ES-I3 (cell line): ENCODE data around the gene IBA57.

Source experiments
- H3K36me3 ChIP-seq: 2 replicates; pipeline ENCODE4 v1.6.1; 2013; ENCODE audit warnings: mild to moderate bottlenecking, low read length, control low read depth, moderate library complexity; ENCODE audit not compliant: insufficient read depth
- H3K4me1 ChIP-seq: 2 replicates; pipeline ENCODE4 v1.6.1; 2013; ENCODE audit warnings: mild to moderate bottlenecking, control low read depth, low read length; ENCODE audit not compliant: insufficient read depth
- H3K9ac ChIP-seq: 2 replicates; pipeline ENCODE4 v1.6.1; 2013; ENCODE audit warnings: low read depth, mild to moderate bottlenecking, low read length, moderate library complexity
- H3K9me3 ChIP-seq: 2 replicates; pipeline ENCODE4 v1.6.1; 2013; ENCODE audit warnings: mild to moderate bottlenecking, low read length, moderate library complexity; ENCODE audit not compliant: control insufficient read depth, insufficient read depth

IBA57 gene

GRCh38 chr1:228165372-228166169 is at the start of gene IBA57:
Gene IBA57, plus strand, starts transcription at chr1:228165804. Its CDS starts 13 bp downstream, at chr1:228165817.
- Histone ChIP-seq H3K4me1 (peaks cover 15% of the 10 kb centered on the region; the same call in 1 of the 2 replicates), H3K9ac (peak within 1 kb of the TSS; percentile 80), H3K36me3 (no peaks in the 10 kb centered on the region), H3K9me3 (no peaks in the 10 kb centered on the region)

GRCh38 chr1:228117335-228117734 is 48.3 kb upstream of the IBA57 start:
- H3K9ac ChIP-seq, result no peak overlapping the region
- no peaks in the 10 kb centered on the region; the same call in 1 of the 2 replicates for H3K36me3 ChIP-seq
- H3K4me1 ChIP-seq, result no peaks in the 10 kb centered on the region
- peaks cover 18% of the 10 kb centered on the region for H3K9me3 ChIP-seq

GRCh38 chr1:228118040-228118439 is 47.6 kb upstream of the IBA57 start:
- peaks cover 18% of the 10 kb centered on the region for H3K9me3 ChIP-seq
- no peaks in the 10 kb centered on the region; the same call in 1 of the 2 replicates for H3K36me3 ChIP-seq
- H3K9ac ChIP-seq, result no peak overlapping the region
- H3K4me1 ChIP-seq, result no peaks in the 10 kb centered on the region

- Histone ChIP-seq H3K4me1 (no peaks in the 10 kb centered on the region), H3K9me3 (peaks cover 18% of the 10 kb centered on the region), H3K9ac (no peak overlapping the region), H3K36me3 (no peaks in the 10 kb centered on the region)
Measured at GRCh38 chr1:228120351-228120750, 45.3 kb upstream of the IBA57 start.

DNA sequence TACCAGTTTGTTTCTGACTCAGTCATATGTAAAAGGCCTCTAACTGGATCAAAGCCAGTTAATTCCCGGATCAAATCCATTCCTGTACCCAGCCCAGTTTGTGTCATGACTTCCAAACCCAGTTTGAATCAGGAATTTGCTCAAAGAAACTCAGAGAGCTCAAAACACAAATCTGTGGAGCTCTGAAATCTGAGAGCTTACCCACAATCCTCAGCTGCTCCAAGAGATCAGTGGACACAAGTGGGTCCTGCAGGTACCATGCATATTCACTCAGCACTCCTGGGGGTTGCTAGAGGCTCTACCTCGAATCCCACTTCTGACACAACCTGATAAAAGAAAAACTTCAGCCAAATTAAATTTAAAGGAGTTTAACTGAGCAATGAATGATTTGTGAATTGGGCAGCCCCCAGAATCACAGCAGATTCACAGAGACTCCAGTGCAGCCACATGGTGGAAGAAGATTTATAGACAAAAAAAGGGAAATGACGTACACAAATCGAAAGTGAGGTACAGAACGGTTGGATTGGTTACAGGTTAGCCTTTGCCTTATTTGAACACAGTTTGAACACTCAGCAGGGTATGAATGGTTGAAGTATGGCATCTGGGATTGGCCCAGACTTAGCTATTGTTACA is 44.6 kb upstream of the IBA57 start:
- no peak overlapping the region for H3K9ac ChIP-seq
- H3K36me3 ChIP-seq, result no peaks in the 10 kb centered on the region
- peaks cover 18% of the 10 kb centered on the region for H3K9me3 ChIP-seq
- H3K4me1 ChIP-seq, result no peaks in the 10 kb centered on the region

DNA sequence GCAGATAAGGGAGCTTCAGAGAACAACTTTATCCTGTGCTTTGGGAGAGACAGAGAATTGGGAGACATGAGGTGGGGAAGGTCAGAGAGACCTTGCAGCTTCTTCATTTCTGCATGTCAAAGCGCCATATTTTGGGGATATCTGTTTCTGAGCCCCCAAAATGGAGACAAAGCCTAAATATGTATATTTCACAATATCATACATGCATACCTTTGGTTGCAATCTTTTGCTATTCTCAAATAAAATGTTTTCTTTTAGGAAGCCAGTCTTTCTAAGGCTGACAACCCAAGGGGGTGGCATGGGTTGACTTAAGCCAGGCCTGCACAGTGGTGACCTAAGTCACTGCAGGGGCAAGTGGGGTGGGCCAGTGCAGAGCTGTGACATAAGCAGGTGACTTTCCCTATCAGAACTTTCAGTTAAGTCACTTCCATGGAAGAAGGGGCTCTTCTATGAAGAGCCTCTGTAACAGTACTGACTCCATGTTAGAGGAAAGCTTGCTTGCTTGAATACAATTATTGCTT is 42.6 kb upstream of the IBA57 start:
- Histone ChIP-seq H3K4me1 (no peaks in the 10 kb centered on the region), H3K9ac (no peak overlapping the region), H3K9me3 (peaks cover 12% of the 10 kb centered on the region; the same call in 1 of the 2 replicates), H3K36me3 (no peaks in the 10 kb centered on the region)

DNA sequence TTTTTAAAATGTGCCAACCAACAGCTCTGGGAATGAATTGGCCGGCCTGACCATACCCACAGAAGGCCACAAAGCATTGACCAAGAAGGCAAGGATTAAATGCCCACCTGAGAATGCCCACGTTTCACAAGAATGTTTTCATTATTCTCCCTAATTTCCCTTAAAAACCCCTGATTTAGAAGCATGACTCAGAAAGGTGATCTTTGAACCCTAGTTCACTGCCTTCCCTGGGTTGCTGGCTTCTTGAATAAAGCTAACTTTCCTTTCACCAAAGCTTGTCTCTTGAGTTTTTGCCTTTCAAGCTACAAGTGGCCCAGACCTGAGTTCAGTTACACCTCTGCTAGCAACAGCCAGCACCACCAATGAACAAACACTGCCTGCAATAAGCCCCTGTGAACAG is 42.1 kb upstream of the IBA57 start:
- H3K4me1 ChIP-seq, result no peaks in the 10 kb centered on the region
- no peak overlapping the region for H3K9ac ChIP-seq
- peaks cover 7% of the 10 kb centered on the region; the same call in 1 of the 2 replicates for H3K9me3 ChIP-seq
- H3K36me3 ChIP-seq, result no peaks in the 10 kb centered on the region

- no peak overlapping the region for H3K9ac ChIP-seq
- H3K9me3 ChIP-seq, result no peaks in the 10 kb centered on the region
- no peaks in the 10 kb centered on the region for H3K36me3 ChIP-seq
Measured at GRCh38 chr1:228125185-228125584, 40.4 kb upstream of the IBA57 start.

DNA sequence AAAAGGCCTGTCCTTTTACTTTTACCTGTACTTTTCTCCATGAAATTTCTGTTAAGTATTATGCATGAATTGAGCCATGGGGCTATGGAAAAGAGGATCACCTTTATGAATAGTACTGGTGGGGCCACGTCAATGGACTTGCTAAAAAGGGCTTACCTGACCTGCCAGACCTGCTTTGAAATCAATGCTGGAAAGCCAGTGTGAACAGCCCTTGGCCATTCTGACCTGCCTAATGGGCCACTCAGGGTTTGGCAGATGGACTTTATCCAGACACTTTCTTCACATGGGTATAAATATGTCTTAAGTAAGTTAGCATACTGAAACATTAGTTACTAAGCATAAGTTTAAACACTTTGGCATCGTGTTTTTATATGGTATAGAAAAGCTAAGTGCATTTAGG is 33.8 kb upstream of the IBA57 start:
- Histone ChIP-seq H3K9ac (no peak overlapping the region), H3K4me1 (no peaks in the 10 kb centered on the region), H3K9me3 (no peaks in the 10 kb centered on the region), H3K36me3 (no peaks in the 10 kb centered on the region)

More at GRCh38 chr1:228125185-228125584, 40.4 kb upstream of the IBA57 start:
- H3K4me1 ChIP-seq, result no peaks in the 10 kb centered on the region

DNA sequence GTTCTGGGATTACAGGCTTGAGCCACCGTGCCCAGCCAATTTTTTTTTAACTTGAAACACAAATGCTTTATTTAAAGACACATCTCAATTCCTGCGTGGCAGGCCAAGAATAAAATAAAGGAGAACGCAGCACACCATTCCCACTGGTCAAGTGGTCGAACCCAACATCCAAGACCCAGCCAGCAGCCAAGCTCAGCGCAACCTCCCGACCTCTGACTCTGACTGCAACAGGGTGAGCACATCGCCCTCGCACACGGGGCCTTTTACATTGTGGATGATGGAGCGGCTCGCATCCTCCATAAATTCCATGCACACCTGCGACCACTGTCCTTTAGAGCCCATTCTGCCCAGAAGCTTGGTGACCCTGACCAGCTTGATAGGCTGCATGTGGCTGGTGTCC is 31.0 kb upstream of the IBA57 start:
- no peaks in the 10 kb centered on the region for H3K36me3 ChIP-seq
- H3K9ac ChIP-seq, result no peak overlapping the region
- no peaks in the 10 kb centered on the region for H3K9me3 ChIP-seq
- no peaks in the 10 kb centered on the region for H3K4me1 ChIP-seq

DNA sequence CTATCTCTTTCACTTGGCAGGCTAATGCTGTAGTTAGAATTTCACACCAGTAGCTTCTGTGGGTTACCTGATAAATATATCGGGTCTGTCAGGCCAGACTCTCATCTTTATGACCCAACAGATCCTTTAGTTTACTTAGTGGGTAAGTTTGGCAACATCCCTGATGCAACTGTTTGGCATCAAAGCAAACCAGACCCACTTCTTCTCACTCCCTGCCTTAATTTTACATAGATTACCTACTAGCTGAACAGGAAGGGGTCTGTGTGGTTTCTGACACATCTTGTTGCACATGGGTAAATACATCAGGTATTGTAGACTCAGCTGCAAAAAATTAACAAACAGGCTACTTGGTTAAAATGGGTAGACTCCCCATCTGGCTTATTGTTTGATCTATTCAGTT is 28.7 kb upstream of the IBA57 start:
- Histone ChIP-seq H3K36me3 (no peaks in the 10 kb centered on the region), H3K4me1 (no peaks in the 10 kb centered on the region), H3K9ac (no peak overlapping the region), H3K9me3 (no peaks in the 10 kb centered on the region)

- Histone ChIP-seq H3K9me3 (no peaks in the 10 kb centered on the region), H3K4me1 (no peaks in the 10 kb centered on the region), H3K36me3 (no peaks in the 10 kb centered on the region), H3K9ac (peak overlapping the region; percentile 87)
Measured at GRCh38 chr1:228139406-228139930, 26.1 kb upstream of the IBA57 start.

DNA sequence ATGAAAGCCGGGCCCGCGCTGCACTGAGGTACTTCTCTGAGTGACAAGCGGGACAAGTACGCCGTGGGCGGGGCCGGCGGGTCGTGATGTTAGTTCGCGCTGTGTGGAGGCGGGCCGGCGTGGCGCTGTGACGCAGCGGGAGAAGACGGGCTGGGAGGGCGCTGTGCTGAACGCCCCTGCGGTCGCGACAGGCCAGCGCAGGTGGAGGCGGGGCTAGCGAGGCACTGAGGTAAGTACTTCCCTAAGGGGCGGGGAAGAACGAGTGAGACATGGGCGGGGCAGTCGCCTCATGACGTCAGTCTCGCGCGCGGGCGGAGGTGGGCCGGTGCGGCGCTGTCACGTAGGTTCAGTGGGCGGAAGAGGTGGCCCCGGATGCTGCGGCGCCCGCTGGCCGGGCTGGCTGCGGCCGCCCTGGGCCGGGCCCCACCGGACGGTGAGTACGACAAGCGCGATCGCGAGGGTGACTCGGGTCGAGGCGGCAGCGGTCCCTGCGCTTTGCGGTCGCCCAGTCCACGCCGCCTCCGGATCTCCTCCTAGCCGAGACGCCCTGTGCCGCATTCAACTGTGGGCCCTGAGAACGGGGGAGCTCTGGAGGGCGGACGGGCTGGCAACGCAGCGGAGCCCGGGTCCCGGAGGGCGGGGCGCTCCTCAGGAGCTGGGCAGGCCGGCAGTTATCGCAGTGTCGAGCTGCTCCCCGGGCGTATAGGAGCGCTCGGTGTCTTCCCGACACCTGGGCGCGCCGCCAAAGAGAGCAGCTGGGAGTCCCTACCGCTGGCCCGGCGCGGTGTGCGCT is 25.5 kb upstream of the IBA57 start, which contains the start of gene GUK1:
GUK1 (plus strand) TSS at position 349 of the 793 bp plus-strand sequence; CDS start at position 373, 24 bp downstream.
- H3K9ac ChIP-seq, result peak within 1 kb of the TSS; percentile 87
- H3K4me1 ChIP-seq, result no peaks in the 10 kb centered on the region
- H3K9me3 ChIP-seq, result no peaks in the 10 kb centered on the region
- H3K36me3 ChIP-seq, result no peaks in the 10 kb centered on the region

- Histone ChIP-seq H3K36me3 (no peaks in the 10 kb centered on the region), H3K9me3 (no peaks in the 10 kb centered on the region), H3K9ac (peak overlapping the region; percentile 70), H3K4me1 (no peaks in the 10 kb centered on the region)
Measured at GRCh38 chr1:228140724-228141225, 24.8 kb upstream of the IBA57 start.
